Fibroblast of skin of scalp (primary cell): ENCODE data around the gene KLF18.
"Not testable (repeated sequence)": the region's sequence is repeated elsewhere in the genome, so short reads cannot be mapped to it uniquely, and the experiment has no call there.

Experiments
- DNase-seq: peaks from one replicate; pipeline ENCODE4 v3.0.0-alpha.2; 2013

The KLF18 gene

GRCh38 chr1:44119525-44119924 is 21.9 kb downstream of the KLF18 start:
- DNase-seq = no peak

GRCh38 chr1:44118682-44119081 is 22.7 kb downstream of the KLF18 start, which contains the start of gene KLF17:
KLF17 (plus strand) TSS chr1:44118821; CDS start chr1:44118908, 87 bp downstream.
- DNase-seq = no peak

- not testable (repeated sequence) for DNase-seq
Observed at GRCh38 chr1:44117272-44117671, 24.2 kb downstream of the KLF18 start.

- no peak for DNase-seq
Observed at GRCh38 chr1:44114098-44114497, 27.3 kb downstream of the KLF18 start.

GRCh38 chr1:44113095-44113609 is 28.3 kb downstream of the KLF18 start:
- no peak for DNase-seq

GRCh38 chr1:44112486-44112885 is 28.9 kb downstream of the KLF18 start:
- DNase-seq = no peak

GRCh38 chr1:44111861-44112260 is 29.6 kb downstream of the KLF18 start:
- DNase-seq = no peak

- DNase-seq = no peak
Observed at GRCh38 chr1:44110916-44111315, 30.5 kb downstream of the KLF18 start.

- DNase-seq = no peak
Observed at GRCh38 chr1:44108971-44109370, 32.5 kb downstream of the KLF18 start.

GRCh38 chr1:44108241-44108640 is 33.2 kb downstream of the KLF18 start:
- peak; percentile 25 for DNase-seq

GRCh38 chr1:44105810-44106209 is 35.6 kb downstream of the KLF18 start:
- DNase-seq = no peak

- no peak for DNase-seq
Observed at GRCh38 chr1:44103270-44104131, 37.9 kb downstream of the KLF18 start.

- DNase-seq = no peak
Observed at GRCh38 chr1:44101328-44101727, 40.1 kb downstream of the KLF18 start.

- no peak for DNase-seq
Observed at GRCh38 chr1:44100183-44100868, 41.1 kb downstream of the KLF18 start.

GRCh38 chr1:44094047-44094446 is 47.4 kb downstream of the KLF18 start:
- no peak for DNase-seq

GRCh38 chr1:44090429-44091252 is 50.8 kb downstream of the KLF18 start:
- no peak for DNase-seq

GRCh38 chr1:44089371-44090048 is 51.9 kb downstream of the KLF18 start:
- DNase-seq = no peak
